Ishikawa (cell line): Measurements from ENCODE around the gene TSHZ3.

Experiments used
- CEBPB ChIP-seq: IDR thresholded peaks from 2 replicates; pipeline ENCODE4 v1.6.1; 2012
- CREB1 ChIP-seq: IDR thresholded peaks from 2 replicates; pipeline ENCODE4 v1.6.1; 2012; ENCODE audit warnings: low read depth
- EGR1 ChIP-seq: IDR thresholded peaks from 2 replicates; pipeline ENCODE4 v1.6.1; 2012
- EP300 ChIP-seq: IDR thresholded peaks from 2 replicates; pipeline ENCODE4 v1.6.1; 2012; ENCODE audit warnings: borderline replicate concordance
- FOXM1 ChIP-seq: IDR thresholded peaks from 2 replicates; pipeline ENCODE4 v1.6.1; 2012; ENCODE audit warnings: low read depth, borderline replicate concordance
- NFIC ChIP-seq: IDR thresholded peaks from 2 replicates; pipeline ENCODE4 v1.6.1; 2012
- RAD21 ChIP-seq: IDR thresholded peaks from 2 replicates; pipeline ENCODE4 v1.6.1; 2012; ENCODE audit warnings: low read depth
- REST ChIP-seq: IDR thresholded peaks from 2 replicates; pipeline ENCODE4 v1.6.1; 2012; ENCODE audit warnings: low read depth, mild to moderate bottlenecking
- TAF1 ChIP-seq: IDR thresholded peaks from 2 replicates; pipeline ENCODE4 v1.6.1; 2012; ENCODE audit warnings: low read depth, mild to moderate bottlenecking
- TCF12 ChIP-seq: IDR thresholded peaks from 2 replicates; pipeline ENCODE4 v1.6.1; 2012; ENCODE audit warnings: low read depth
- TEAD4 ChIP-seq: IDR thresholded peaks from 2 replicates; pipeline ENCODE4 v1.6.1; 2012
- YY1 ChIP-seq: IDR thresholded peaks from 2 replicates; pipeline ENCODE4 v1.6.1; 2012; ENCODE audit warnings: low read depth
- ZBTB7A ChIP-seq: IDR thresholded peaks from 2 replicates; pipeline ENCODE4 v1.6.1; 2012; ENCODE audit warnings: low read depth
- TF ChIP-seq, protein P1 (sequence below): IDR thresholded peaks from 2 replicates; pipeline ENCODE4 v1.6.1; 2012
- TF ChIP-seq, protein P2 (sequence below): IDR thresholded peaks from 2 replicates; pipeline ENCODE4 v1.6.1; 2012

Gene TSHZ3

DNA sequence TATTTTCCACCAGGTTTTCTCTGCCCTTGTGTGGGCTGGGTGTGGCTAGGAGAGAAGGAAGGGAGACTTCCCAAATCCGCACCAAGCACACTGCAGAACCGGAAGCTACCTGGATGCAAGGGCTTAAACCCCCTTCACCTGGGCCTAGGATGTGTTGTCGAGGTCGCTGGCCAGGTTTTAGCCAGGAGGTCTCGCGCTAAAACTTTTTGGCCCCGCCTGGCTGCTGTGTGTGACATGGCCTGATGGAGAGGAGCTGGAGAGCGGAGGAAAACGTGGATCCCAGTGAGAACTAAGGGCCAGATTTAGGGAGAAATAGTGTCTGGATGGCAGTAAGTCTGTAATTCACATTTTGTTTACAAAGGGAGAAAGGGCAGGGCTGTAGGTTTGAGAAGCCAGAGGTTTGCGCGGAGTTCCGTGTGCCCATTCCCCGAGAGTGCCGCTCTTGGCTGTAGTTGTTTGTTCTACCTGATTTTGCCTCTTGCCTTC is 3.1 kb upstream of the TSHZ3 start:
- TF ChIP-seq CEBPB (no peak), RAD21 (no peak), TAF1 (no peak), NFIC (no peak), CREB1 (no peak), ZBTB7A (no peak), FOXM1 (no peak), EGR1 (no peak), EP300 (no peak), TCF12 (no peak)
- TF ChIP-seq, protein P1, sequence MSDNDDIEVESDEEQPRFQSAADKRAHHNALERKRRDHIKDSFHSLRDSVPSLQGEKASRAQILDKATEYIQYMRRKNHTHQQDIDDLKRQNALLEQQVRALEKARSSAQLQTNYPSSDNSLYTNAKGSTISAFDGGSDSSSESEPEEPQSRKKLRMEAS, result no peak

DNA sequence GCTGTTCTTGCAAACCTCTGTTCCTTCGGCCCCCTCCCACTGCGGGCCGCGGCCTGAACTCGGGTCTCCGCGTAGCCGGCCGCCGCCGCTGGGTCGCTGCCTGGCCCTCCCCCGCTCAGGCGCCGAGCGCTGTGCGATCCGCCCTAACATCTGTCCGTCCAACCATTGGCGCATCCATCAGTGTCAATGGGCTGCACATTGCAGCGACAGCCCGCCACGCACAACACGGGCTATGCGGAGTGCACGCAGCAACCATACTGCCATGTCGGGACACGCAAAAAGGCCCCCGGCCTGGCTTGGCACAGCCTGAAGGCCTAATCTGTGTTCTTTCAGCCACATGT is 2.6 kb upstream of the TSHZ3 start:
- TF ChIP-seq, protein P2, sequence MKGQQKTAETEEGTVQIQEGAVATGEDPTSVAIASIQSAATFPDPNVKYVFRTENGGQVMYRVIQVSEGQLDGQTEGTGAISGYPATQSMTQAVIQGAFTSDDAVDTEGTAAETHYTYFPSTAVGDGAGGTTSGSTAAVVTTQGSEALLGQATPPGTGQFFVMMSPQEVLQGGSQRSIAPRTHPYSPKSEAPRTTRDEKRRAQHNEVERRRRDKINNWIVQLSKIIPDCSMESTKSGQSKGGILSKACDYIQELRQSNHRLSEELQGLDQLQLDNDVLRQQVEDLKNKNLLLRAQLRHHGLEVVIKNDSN, result no peak
- TF ChIP-seq FOXM1 (no peak), EGR1 (no peak), TEAD4 (no peak), YY1 (no peak), NFIC (no peak), TAF1 (no peak), EP300 (no peak), CEBPB (no peak), RAD21 (no peak)
- TF ChIP-seq, protein P1, result no peak

DNA sequence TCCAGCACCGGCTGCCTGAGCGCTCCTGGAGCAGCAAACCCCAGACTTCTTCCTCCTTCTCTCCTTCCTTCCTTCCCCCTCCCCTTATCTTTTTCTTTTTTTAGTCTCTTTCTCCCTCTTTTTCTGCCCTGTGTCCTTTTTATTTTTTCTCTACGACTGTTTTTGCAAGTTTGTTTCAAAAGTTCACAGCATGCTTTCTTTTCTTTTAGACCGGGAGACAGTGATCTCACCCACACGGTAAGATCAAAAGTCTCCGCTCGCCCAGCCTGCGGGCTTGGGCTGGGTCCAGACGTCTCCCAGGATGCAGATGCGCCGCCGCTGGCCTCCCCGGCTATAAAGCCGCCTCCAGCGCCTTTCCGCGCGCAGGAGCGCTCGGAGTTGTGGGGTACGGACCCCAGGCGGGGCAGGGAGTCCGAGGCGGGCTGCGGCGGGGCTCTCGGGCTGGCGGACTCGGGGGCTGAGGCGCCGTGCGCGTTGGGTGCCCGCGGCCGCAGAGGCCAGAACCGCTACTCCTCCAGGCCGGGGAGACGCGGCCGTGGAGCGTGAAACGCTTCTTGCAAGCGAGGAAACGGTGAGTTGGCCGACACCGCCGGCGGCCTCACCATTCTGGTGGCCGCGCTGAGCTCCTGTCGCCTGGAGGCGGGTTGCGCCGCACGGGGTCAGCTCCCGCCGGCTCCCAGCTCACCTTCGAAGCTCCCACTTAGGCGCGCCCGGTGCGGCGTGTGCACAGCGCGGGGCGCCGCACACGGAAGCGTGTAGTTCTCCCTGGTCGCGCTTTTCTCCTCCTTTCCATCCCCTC is 2.0 kb upstream of the TSHZ3 start:
- TF ChIP-seq NFIC, result no peak
- TF ChIP-seq REST, result no peak
- TF ChIP-seq, protein P1, result no peak
- TF ChIP-seq RAD21, result no peak
- no peak for TF ChIP-seq YY1
- TF ChIP-seq ZBTB7A, result no peak
- no peak for TF ChIP-seq EGR1
- TF ChIP-seq CEBPB, result no peak
- TF ChIP-seq FOXM1, result no peak
- TF ChIP-seq TCF12, result no peak
- TF ChIP-seq EP300, result no peak
- TF ChIP-seq CREB1, result no peak

DNA sequence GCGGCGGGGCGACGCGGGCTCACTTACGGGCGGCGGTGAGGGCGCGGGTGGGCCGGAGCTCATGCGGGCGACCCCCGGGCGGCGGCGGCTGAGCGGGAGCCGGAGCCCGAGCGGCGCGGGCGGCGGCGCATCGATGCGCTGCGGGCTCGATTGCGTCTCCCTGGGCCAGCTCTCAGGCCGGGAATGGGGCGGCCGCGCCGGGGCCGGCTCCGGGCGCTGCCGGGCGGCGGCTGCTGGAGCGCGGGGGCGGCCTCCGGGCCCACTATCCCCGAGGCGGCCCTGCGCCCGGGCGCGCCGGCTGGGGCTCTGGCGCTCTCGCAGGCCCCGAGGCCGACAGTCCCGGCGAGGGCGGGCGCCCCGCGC is 1.4 kb upstream of the TSHZ3 start:
- no peak for TF ChIP-seq CREB1
- TF ChIP-seq TCF12, result no peak
- no peak for TF ChIP-seq TEAD4
- TF ChIP-seq NFIC, result no peak
- TF ChIP-seq, protein P1, result no peak
- TF ChIP-seq FOXM1, result no peak
- TF ChIP-seq TAF1, result no peak
- TF ChIP-seq, protein P2, result no peak
- TF ChIP-seq EGR1, result no peak
- TF ChIP-seq YY1, result no peak
- no peak for TF ChIP-seq ZBTB7A

- TF ChIP-seq YY1 (no peak), ZBTB7A (no peak), RAD21 (no peak), EGR1 (no peak), TAF1 (no peak), FOXM1 (no peak), NFIC (no peak), EP300 (no peak), TEAD4 (no peak), TCF12 (no peak), CREB1 (no peak), REST (no peak), CEBPB (no peak)
- TF ChIP-seq, protein P2, result no peak
- TF ChIP-seq, protein P1, result no peak
Measured at GRCh38 chr19:31350033-31350692, 927 bp upstream of the TSHZ3 start.
